Thyroid gland (tissue), 4 donors: Measurements from ENCODE around the gene NFASC.

Experiments
- CTCF ChIP-seq, 6 experiments: fragments of 200-600 bp in 3 of 6; fragments of 450-650 bp in 3 of 6; sonication (generic) in 3 of 6; IDR thresholded peaks; one replicate each; pipeline ENCODE4 v1.5.1; 2016 to 2019; ENCODE audit warnings: antibody characterized with exemption in 6 of 6, mild to moderate bottlenecking in 2 of 6, inconsistent platforms in 1 of 6, moderate library complexity in 1 of 6
- POLR2A ChIP-seq, 2 donors: fragments of 450-650 bp; IDR thresholded peaks; one replicate each; pipeline ENCODE4 v1.6.1; 2017; ENCODE audit warnings: antibody characterized with exemption in 2 of 2, mild to moderate bottlenecking in 2 of 2, moderate library complexity in 1 of 2

- TF ChIP-seq CTCF (IDR thresholded peaks at IDR 0.05) (no peak), POLR2A (IDR thresholded peaks at IDR 0.05) (no peak)
Observed at GRCh38 chr1:204947747-204948146, 77.1 kb downstream of the NFASC start.
